HG03039 (cell line): Measurements from ENCODE around the gene HLA-A.

Experiments used
- ATAC-seq: cut with Tn5 transposase; IDR thresholded peaks from one replicate; pipeline ENCODE4 v1.9.1; 2021; ENCODE audit warnings: mild to moderate bottlenecking, moderate library complexity; ENCODE audit not compliant: unreplicated experiment

The HLA-A gene

DNA sequence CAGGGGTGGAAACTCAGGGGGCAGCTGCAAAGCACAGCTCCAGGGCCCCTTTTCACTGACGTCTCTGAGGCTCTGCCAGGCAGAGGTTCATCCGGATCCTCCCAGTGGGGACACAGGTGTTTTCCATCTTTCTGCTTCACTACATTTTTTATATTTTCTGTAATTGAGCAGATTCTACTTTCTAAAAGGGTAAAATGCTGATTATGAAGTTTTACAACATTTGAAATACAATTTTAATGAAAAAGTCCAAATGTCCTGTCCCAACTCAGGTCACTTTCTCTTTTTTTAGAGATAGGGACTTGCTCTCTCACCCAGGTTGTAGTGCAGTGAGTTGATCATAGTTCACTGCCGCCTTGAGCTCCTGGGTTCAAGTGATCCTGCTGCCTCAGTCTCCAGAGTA is 41.9 kb downstream of the HLA-A start:
- no peak for ATAC-seq

DNA sequence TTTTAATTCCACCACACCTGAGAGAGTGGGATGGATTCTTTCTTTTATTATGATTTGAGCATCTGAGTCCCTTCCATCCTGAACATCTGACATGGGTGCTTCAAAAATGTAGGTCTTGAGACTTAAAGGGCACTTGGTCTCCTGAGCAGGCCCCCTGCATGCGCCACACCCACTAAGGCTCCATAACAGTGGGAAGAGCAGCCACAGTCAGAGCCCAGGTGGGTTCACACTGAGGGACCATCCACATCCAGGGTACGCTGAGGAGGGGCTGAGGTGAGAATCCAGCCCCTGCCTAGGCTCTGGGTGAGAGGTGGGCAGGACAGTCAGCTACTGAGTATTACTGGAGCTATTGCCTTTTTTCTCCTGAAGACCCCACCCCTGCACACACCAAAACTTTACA is 42.7 kb downstream of the HLA-A start:
- ATAC-seq = no peak

DNA sequence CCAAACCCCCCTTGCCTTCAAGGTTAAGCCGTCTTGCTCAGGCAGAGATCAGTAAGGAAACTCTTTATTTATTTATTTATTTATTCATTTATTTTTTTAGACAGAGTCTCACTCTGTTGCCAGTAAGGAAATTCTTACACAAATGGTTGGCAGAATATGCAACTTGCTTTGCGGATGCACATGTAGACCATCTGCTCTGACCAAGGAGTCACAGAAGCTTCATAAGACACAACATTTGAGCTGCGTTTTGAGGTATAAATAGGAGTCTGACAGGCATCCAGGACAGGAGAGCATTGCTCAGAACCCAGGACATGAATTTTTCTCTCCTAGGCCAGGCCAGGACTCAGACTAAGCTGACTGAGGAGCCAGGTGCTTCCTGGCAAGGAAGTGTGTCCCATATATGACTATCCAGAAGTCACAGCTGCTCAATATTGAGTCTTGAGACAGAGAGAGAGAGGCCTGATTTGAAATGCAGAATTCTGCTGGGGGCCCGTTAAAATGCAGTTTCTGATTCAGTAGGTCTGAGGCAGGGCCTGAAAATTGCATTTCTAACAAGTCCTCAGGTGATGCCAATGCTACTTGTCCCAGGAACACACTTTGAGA is 43.9 kb downstream of the HLA-A start:
- ATAC-seq = no peak

DNA sequence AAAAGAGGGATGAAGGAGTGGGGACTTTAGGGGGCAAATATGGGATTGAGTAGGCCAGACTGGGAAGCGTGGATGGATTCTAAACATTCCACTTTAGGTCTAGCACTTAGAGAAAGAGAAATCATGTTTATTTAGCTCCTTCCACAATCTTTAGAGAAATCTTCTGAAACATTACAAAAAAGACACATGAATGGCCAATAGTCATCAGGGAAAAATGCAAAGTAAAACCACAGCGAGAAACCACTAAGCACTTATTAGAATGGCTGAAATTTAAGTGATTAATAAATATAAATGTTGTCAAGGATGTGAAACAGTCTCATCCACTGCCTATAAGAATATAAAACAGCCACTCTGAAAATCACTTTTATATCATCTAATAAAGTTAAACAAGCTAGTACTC is 46.9 kb downstream of the HLA-A start:
- no peak for ATAC-seq

DNA sequence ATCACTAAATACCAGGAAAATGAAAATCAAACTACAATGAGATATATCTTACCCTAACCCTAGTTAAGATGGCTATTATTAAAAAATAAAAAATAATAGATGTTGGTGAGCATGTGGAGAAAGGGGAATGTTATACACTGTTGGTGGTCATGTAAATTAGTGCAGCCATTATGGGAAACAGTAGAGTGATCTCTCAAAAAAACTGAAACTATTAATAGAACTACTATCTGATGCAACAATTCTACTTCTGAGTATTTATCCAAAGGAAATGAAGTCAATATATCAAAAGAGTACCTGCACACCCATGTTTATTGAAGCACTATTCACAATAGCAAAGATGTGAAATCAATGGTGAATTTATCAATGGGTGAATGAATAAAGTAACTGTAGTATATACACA is 48.6 kb downstream of the HLA-A start:
- no peak for ATAC-seq

DNA sequence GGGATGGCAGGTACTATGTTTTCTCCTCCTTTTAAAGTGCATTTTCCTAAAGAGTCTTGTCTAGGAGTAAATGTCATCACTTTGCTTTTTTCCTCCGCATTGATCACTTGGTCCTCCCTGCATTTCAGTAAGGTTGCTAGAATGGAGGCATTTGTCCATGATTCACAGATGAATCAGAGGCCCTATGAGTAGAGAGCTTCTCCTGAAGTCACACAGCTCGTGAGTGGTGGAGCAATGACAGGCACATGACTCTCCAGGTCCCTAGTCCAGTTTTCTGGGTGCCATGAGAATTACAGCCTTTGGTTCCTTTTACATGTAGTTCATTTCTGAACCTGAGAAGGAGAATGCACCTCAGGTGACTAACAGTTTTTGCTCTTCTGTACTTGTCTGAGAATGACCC is 50.5 kb downstream of the HLA-A start:
- no peak for ATAC-seq

DNA sequence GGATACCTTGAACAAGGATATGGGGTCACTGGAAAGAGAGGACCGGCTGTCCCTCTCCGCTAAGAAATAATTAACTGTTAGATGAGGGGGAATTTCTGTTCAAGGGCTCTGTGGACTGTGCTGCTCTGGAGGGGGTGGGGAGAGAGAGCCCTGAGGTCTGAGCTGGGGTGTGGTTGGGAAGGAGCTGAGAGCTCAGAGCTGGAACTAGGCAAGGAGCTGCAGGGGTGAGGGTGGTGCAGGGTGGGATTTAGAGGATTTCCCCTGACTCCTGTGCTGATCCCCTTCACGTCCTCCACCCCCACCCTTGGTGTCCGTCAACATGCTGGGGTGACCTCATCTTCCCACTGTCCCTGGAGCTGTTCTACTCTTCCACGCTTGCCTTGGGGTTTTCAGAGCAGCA is 52.5 kb downstream of the HLA-A start:
- no peak for ATAC-seq

DNA sequence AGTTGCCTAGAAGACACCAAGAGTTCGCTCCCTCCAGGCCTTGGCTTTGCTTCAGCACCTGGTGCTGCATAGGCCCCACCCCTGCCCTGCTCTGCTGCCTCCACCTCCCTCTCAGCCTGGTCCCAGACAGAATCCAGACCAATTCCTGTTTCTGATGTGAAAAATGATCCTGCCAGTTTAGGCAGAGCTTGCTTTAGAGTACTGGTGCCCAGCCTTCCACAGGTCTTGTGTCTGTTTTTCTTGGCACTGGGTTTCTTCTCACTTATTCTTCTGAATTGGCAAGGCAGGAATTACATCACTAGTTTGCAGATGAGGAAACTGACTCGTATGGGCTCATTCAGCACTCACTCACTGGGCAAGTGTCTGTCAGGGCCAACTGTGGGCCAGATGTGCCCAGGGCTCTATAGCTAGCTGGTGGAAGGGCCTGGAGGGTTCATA is 53.0 kb downstream of the HLA-A start:
- no peak for ATAC-seq
